Fibroblast of lung (primary cell): ENCODE data around the gene GUK1. TPM values are rescaled to one million over a fixed set of nuclear protein-coding genes. Genes with fewer than 3 reads are reported as not detected.

Experiments used
- DNase-seq, 2 donors: peaks; one replicate each; pipeline versions ENCODE4 v3.0.0 to v3.0.0-alpha.2; 2010; ENCODE audit warnings: low read depth in 2 of 2
- H2AFZ ChIP-seq: 2 replicates; pipeline ENCODE4 v1.5.1; 2012; ENCODE audit warnings: low read length, control low read depth, inconsistent platforms
- H3K27ac ChIP-seq: 2 replicates; pipeline ENCODE4 v1.5.1; 2011; ENCODE audit warnings: low read length, control low read depth; ENCODE audit not compliant: insufficient read depth
- H3K27me3 ChIP-seq: 2 replicates; pipeline ENCODE4 v1.5.1; 2011; ENCODE audit warnings: mild to moderate bottlenecking, low read length; ENCODE audit not compliant: control insufficient read depth, insufficient read depth
- H3K36me3 ChIP-seq: 2 replicates; pipeline ENCODE4 v1.5.1; 2011; ENCODE audit warnings: low read length; ENCODE audit not compliant: control insufficient read depth, insufficient read depth
- H3K4me1 ChIP-seq: 2 replicates; pipeline ENCODE4 v1.5.1; 2011; ENCODE audit warnings: low read length; ENCODE audit not compliant: control insufficient read depth, insufficient read depth; ENCODE audit errors: extremely low read depth
- H3K4me2 ChIP-seq: 2 replicates; pipeline ENCODE4 v1.5.1; 2011; ENCODE audit warnings: low read length, control low read depth; ENCODE audit not compliant: insufficient read depth; ENCODE audit errors: extremely low read depth
- H3K4me3 ChIP-seq, 4 experiments: fragments of 200-600 bp in 1 of 4; sonication (generic) in 1 of 4; replicated peaks in 1 of 4; 2 replicates each; pipeline ENCODE4 v1.5.1; 2011 to 2016; ENCODE audit warnings: low read length in 4 of 4, low read depth in 3 of 4, mild to moderate bottlenecking in 3 of 4, control low read depth in 2 of 4, inconsistent platforms in 1 of 4, mixed read lengths in 1 of 4; ENCODE audit not compliant: insufficient read depth in 1 of 4; ENCODE audit errors: control extremely low read depth in 1 of 4
- H3K79me2 ChIP-seq: 2 replicates; pipeline ENCODE4 v1.5.1; 2012; ENCODE audit warnings: mild to moderate bottlenecking, low read length, inconsistent platforms; ENCODE audit not compliant: control insufficient read depth, insufficient read depth
- H3K9ac ChIP-seq: 2 replicates; pipeline ENCODE4 v1.5.1; 2011; ENCODE audit warnings: mild to moderate bottlenecking, low read length, control low read depth; ENCODE audit not compliant: insufficient read depth
- H3K9me3 ChIP-seq: 2 replicates; pipeline ENCODE4 v1.5.1; 2012; ENCODE audit warnings: low read depth, low read length; ENCODE audit not compliant: control insufficient read depth, insufficient read depth
- H4K20me1 ChIP-seq: 2 replicates; pipeline ENCODE4 v1.5.1; 2011; ENCODE audit warnings: low read length; ENCODE audit not compliant: control insufficient read depth, insufficient read depth; ENCODE audit errors: extremely low read depth
- CTCF ChIP-seq, 2 donors: IDR thresholded peaks in 1 of 2; conservative IDR thresholded peaks in 1 of 2; 1 replicate in 1 of 2; 2 replicates in 1 of 2; pipeline ENCODE4 v1.5.1; 2011 to 2012; ENCODE audit warnings: low read length in 2 of 2, control low read depth in 1 of 2, inconsistent platforms in 1 of 2, low read depth in 1 of 2, mild to moderate bottlenecking in 1 of 2
- EZH2 ChIP-seq: IDR thresholded peaks from 2 replicates; pipeline ENCODE4 v1.5.1; 2012; ENCODE audit warnings: low read length, control low read depth, mild to moderate bottlenecking; ENCODE audit errors: missing control alignments
- polyA plus RNA-seq, 2 donors: library from polyadenylated mRNA; depleted of rRNA in 1 of 2; stranded (reverse) in 1 of 2; unstranded in 1 of 2; fragments of >200 nt; gene quantifications; 2 replicates each; pipeline ENCODE4 v1.2.1, GENCODE V29; 2011 to 2012; ENCODE audit warnings: missing spikeins in 1 of 2
- total RNA-seq: library from RNA; depleted of rRNA; stranded (reverse); fragments of >200 nt; gene quantifications from 2 replicates; pipeline ENCODE4 v1.2.1, GENCODE V29; 2014

Gene GUK1
- total and polyA plus RNA-seq, 2 donors (not counting 1 experiment from before 2014, with no cell fraction given), result 217 to 479 TPM

- Histone ChIP-seq H3K36me3 (no peaks in the 10 kb centered on the region), H3K27ac (no peak overlapping the region), H3K4me2 (no peak overlapping the region), H3K4me1 (peaks cover 3% of the 10 kb centered on the region), H4K20me1 (no peaks in the 10 kb centered on the region), H3K9me3 (no peaks in the 10 kb centered on the region), H3K79me2 (no peaks in the 10 kb centered on the region), H3K4me3 (no peak overlapping the region), H2AFZ (no peak overlapping the region), H3K27me3 (no peaks in the 10 kb centered on the region), H3K9ac (no peak overlapping the region)
- TF ChIP-seq CTCF (conservative IDR thresholded peaks at IDR 0.05 in 1 of 2, IDR thresholded peaks at IDR 0.05 in 1 of 2; ENCODE audit: low read depth in 1 of 2, low read length in 2 of 2) (no peak), EZH2 (no peak)
- no peak for DNase-seq
Observed at GRCh38 chr1:228161362-228161761, 21.3 kb downstream of the GUK1 start.

- H3K36me3 ChIP-seq, result no peaks in the 10 kb centered on the region
- no peak overlapping the region for H3K4me2 ChIP-seq
- no peak overlapping the region for H3K9ac ChIP-seq
- no peaks in the 10 kb centered on the region for H3K27me3 ChIP-seq
- H2AFZ ChIP-seq, result no peak overlapping the region
- H3K4me1 ChIP-seq, result peaks cover 3% of the 10 kb centered on the region
- no peak overlapping the region for H3K27ac ChIP-seq
- H3K4me3 ChIP-seq, result no peak overlapping the region
- no peak for DNase-seq
- no peaks in the 10 kb centered on the region for H3K79me2 ChIP-seq
- no peaks in the 10 kb centered on the region for H4K20me1 ChIP-seq
- H3K9me3 ChIP-seq, result no peaks in the 10 kb centered on the region
- no peak for TF ChIP-seq EZH2
- no peak for TF ChIP-seq CTCF (conservative IDR thresholded peaks at IDR 0.05 in 1 of 2, IDR thresholded peaks at IDR 0.05 in 1 of 2; ENCODE audit: low read depth in 1 of 2, low read length in 2 of 2)
Observed at GRCh38 chr1:228161866-228162265, 21.8 kb downstream of the GUK1 start.

- H3K79me2 ChIP-seq, result no peaks in the 10 kb centered on the region
- no peaks in the 10 kb centered on the region for H3K36me3 ChIP-seq
- peak in 1 of 2 donors; percentile 50 for DNase-seq
- no peaks in the 10 kb centered on the region for H3K9me3 ChIP-seq
- no peak overlapping the region for H2AFZ ChIP-seq
- peaks cover 3% of the 10 kb centered on the region for H3K4me1 ChIP-seq
- H3K27me3 ChIP-seq, result no peaks in the 10 kb centered on the region
- H3K4me2 ChIP-seq, result no peak overlapping the region
- TF ChIP-seq EZH2, result no peak
- TF ChIP-seq CTCF (conservative IDR thresholded peaks at IDR 0.05 in 1 of 2, IDR thresholded peaks at IDR 0.05 in 1 of 2; ENCODE audit: low read depth in 1 of 2, low read length in 2 of 2), result no peak
- H4K20me1 ChIP-seq, result no peaks in the 10 kb centered on the region
- no peak overlapping the region for H3K27ac ChIP-seq
- H3K4me3 ChIP-seq, result no peak overlapping the region
- H3K9ac ChIP-seq, result no peak overlapping the region
Observed at GRCh38 chr1:228162286-228163006, 22.4 kb downstream of the GUK1 start.
